ENCODE measurements around the gene PAAF1. TPM values are rescaled to one million over a fixed set of nuclear protein-coding genes. Genes with fewer than 3 reads are reported as not detected.

The PAAF1 gene
- polyA plus RNA-seq, 2 of the 4 experiments (the other 2 are of a cell fraction) = 16.6 to 25.1 TPM

DNA sequence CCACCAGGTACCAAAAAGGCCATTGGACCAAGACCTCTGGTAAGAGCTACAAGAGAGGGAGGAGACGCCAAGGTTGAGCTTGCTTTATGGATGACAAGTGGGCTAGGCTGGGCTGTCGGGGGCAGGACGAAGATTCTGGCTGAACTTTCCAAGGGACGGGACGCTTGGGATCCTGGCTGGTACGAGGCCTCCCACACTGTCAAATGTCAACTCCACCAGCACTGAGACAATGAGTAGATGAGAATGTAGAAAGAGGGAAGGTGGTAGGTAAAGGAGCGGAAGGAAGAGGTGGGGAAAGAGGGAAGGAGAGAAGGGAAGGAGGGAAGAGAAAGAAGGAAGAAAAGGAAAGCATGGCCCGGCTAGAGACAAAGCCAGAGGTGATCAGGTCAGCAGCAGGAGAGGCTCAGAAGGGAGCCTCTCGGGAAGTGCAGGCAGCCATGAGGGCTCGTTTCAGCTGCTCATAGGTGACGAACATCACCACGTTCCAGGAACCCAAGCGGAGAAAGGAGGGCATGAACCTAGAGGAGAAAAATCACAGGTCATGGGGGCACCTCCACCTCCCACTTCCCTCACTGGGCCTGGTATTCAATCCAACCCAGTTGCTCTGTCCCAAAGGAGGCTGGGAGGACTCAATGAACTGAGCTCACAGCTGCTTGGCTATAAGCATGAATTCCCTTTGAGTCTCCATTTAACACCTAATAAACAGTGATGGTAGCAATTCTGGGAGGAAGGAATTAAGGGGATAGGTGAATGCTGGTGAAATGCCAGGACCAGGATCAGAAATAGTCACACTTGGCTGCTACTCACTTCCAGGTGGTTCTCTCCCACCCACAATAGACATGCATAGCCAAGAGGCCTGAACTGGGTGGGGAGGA, 98.0 kb downstream of the PAAF1 start:
- Histone ChIP-seq H3K4me2 (no peak overlapping the region), H3K4me3 (no peak overlapping the region), H3K4me1 (peaks cover 9% of the 10 kb centered on the region), H3K9me3 (no peaks in the 10 kb centered on the region), H3K27ac (no peak overlapping the region)
- TF ChIP-seq JUNB (IDR thresholded peaks at IDR 0.05) = no peak
- TF ChIP-seq, protein P1, sequence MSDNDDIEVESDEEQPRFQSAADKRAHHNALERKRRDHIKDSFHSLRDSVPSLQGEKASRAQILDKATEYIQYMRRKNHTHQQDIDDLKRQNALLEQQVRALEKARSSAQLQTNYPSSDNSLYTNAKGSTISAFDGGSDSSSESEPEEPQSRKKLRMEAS (IDR thresholded peaks at IDR 0.05) = no peak
- TF ChIP-seq, protein P2, sequence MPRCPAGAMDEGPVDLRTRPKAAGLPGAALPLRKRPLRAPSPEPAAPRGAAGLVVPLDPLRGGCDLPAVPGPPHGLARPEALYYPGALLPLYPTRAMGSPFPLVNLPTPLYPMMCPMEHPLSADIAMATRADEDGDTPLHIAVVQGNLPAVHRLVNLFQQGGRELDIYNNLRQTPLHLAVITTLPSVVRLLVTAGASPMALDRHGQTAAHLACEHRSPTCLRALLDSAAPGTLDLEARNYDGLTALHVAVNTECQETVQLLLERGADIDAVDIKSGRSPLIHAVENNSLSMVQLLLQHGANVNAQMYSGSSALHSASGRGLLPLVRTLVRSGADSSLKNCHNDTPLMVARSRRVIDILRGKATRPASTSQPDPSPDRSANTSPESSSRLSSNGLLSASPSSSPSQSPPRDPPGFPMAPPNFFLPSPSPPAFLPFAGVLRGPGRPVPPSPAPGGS (IDR thresholded peaks at IDR 0.05) = no peak
- TF ChIP-seq, protein P3, sequence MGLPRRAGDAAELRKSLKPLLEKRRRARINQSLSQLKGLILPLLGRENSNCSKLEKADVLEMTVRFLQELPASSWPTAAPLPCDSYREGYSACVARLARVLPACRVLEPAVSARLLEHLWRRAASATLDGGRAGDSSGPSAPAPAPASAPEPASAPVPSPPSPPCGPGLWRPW (IDR thresholded peaks at IDR 0.05) = no peak
- no peak for TF ChIP-seq ZSCAN20 (CRISPR knock-in tag; IDR thresholded peaks at IDR 0.05)
- TF ChIP-seq GATA3 (IDR thresholded peaks at IDR 0.05; ENCODE audit: borderline replicate concordance) = no peak
- no peak for TF ChIP-seq EP300 (IDR thresholded peaks at IDR 0.05)
- TF ChIP-seq SREBF2 (IDR thresholded peaks at IDR 0.05) = no peak
- TF ChIP-seq, protein P4, sequence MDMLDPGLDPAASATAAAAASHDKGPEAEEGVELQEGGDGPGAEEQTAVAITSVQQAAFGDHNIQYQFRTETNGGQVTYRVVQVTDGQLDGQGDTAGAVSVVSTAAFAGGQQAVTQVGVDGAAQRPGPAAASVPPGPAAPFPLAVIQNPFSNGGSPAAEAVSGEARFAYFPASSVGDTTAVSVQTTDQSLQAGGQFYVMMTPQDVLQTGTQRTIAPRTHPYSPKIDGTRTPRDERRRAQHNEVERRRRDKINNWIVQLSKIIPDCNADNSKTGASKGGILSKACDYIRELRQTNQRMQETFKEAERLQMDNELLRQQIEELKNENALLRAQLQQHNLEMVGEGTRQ (IDR thresholded peaks at IDR 0.05) = no peak
- no peak for TF ChIP-seq TP53 (CRISPR knock-in tag; IDR thresholded peaks at IDR 0.05)
- no peak for TF ChIP-seq FOXS1 (CRISPR knock-in tag; IDR thresholded peaks at IDR 0.05)
- TF ChIP-seq BHLHE40 (IDR thresholded peaks at IDR 0.05; ENCODE audit: low read depth, low read length) = no peak
- TF ChIP-seq HDAC2 (IDR thresholded peaks at IDR 0.05) = no peak
- no peak for TF ChIP-seq KDM1A (IDR thresholded peaks at IDR 0.05; ENCODE audit: low read depth)
- no peak for TF ChIP-seq RCOR1 (IDR thresholded peaks at IDR 0.05; ENCODE audit: low read depth, low read length)
- TF ChIP-seq, protein P5, sequence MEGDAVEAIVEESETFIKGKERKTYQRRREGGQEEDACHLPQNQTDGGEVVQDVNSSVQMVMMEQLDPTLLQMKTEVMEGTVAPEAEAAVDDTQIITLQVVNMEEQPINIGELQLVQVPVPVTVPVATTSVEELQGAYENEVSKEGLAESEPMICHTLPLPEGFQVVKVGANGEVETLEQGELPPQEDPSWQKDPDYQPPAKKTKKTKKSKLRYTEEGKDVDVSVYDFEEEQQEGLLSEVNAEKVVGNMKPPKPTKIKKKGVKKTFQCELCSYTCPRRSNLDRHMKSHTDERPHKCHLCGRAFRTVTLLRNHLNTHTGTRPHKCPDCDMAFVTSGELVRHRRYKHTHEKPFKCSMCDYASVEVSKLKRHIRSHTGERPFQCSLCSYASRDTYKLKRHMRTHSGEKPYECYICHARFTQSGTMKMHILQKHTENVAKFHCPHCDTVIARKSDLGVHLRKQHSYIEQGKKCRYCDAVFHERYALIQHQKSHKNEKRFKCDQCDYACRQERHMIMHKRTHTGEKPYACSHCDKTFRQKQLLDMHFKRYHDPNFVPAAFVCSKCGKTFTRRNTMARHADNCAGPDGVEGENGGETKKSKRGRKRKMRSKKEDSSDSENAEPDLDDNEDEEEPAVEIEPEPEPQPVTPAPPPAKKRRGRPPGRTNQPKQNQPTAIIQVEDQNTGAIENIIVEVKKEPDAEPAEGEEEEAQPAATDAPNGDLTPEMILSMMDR (IDR thresholded peaks at IDR 0.05) = no peak
- TF ChIP-seq MYC (IDR thresholded peaks at IDR 0.05; ENCODE audit: borderline replicate concordance, low read length) = no peak
- TF ChIP-seq ZC3H11A (IDR thresholded peaks at IDR 0.05) = no peak
- TF ChIP-seq, protein P6, sequence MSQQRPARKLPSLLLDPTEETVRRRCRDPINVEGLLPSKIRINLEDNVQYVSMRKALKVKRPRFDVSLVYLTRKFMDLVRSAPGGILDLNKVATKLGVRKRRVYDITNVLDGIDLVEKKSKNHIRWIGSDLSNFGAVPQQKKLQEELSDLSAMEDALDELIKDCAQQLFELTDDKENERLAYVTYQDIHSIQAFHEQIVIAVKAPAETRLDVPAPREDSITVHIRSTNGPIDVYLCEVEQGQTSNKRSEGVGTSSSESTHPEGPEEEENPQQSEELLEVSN (IDR thresholded peaks at IDR 0.05; ENCODE audit: borderline replicate concordance, low read depth) = no peak
- ATAC-seq (no peak), FAIRE-seq (no peak), DNase-seq (ENCODE audit: low read depth in 1 of 2, low spot score in 1 of 2) (no peak)
- ChIA-PET POLR2A (no interaction called here), CTCF (interaction anchor here (2.2 to 7.9 kb wide), 2 partner anchors 10 to 16 kb away, joined by 4 to 61 read pairs; no protein-coding TSS in a partner anchor)
- 95% methylated on average over 13 of the region's 13 CpGs for WGBS (ENCODE audit: missing lambda C conversion rate)

DNA sequence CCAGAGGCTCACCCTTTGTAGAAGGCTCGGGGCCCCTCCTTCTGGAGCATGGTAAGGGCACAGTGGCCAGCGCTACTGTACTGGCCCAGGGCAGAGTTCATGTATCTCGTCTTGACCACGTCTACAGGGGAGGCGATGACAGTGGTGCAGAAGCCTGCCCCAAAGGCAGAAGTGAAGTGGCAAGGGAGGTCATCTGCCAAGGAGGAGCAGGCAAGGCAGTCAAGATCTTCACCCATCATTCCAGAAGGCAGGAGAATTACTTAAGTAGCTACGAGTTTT, 98.6 kb downstream of the PAAF1 start:
- H3K4me3 ChIP-seq = no peak overlapping the region
- 97% methylated on average over 6 of the region's 6 CpGs for WGBS (ENCODE audit: missing lambda C conversion rate)
- TF ChIP-seq GATA3 (IDR thresholded peaks at IDR 0.05; ENCODE audit: borderline replicate concordance) (no peak), RNF2 (IDR thresholded peaks at IDR 0.05; ENCODE audit: borderline replicate concordance, low read depth) (no peak), POLR2AphosphoS2 (conservative IDR thresholded peaks at IDR 0.05; ENCODE audit: low read length) (no peak)
- CTCF ChIA-PET = interaction anchor here (2.2 to 7.9 kb wide), 2 partner anchors 11 to 17 kb away, joined by 4 to 61 read pairs; no protein-coding TSS in a partner anchor
- ATAC-seq (no peak), FAIRE-seq (no peak), DNase-seq (ENCODE audit: low read depth in 1 of 2, low spot score in 1 of 2) (no peak)
- H3K4me1 ChIP-seq = peaks cover 15% of the 10 kb centered on the region
- no peaks in the 10 kb centered on the region for H3K9me3 ChIP-seq
- H3K4me2 ChIP-seq = no peak overlapping the region
- POLR2A ChIA-PET = no interaction called here
- H3K27ac ChIP-seq = no peak overlapping the region

All from A549 (cell line).